PC-9 (cell line): ENCODE measurements around the gene GTF2H2C. TPM values are rescaled to one million over a fixed set of nuclear protein-coding genes. Genes with fewer than 3 reads are reported as not detected.

ENCODE experiments used
- BruUV-seq: library from RNA; stranded (reverse); fragments of 400-500 nt; replicated peaks from 2 replicates; lab custom pipeline; 2021; lab: Mats Ljungman, UMichigan
- CTCF ChIA-PET: fragments of 300-600 bp; sonication (Branson Sonifier 250); formaldehyde crosslinking; loops from one replicate; lab custom pipeline; 2022; ENCODE audit warnings: antibody characterized with exemption; lab: Charles Lee
- POLR2A ChIA-PET: fragments of 300-600 bp; sonication (Branson Sonifier 250); formaldehyde crosslinking; loops from one replicate; lab custom pipeline; 2022; ENCODE audit warnings: antibody characterized with exemption; ENCODE audit not compliant: unreplicated experiment; lab: Charles Lee
- DNase-seq, 2 experiments: peaks; one replicate each; pipeline versions ENCODE4 v3.0.0 to v3.0.0-alpha.2; 2015 to 2022; ENCODE audit warnings: mixed read lengths in 1 of 2
- H2AFZ ChIP-seq: fragments of 200-600 bp; sonication (generic); 2 replicates; pipeline ENCODE4 v1.8.1; 2017; ENCODE audit warnings: antibody characterized with exemption
- H3F3A ChIP-seq: fragments of 200-600 bp; sonication (generic); 2 replicates; pipeline ENCODE4 v1.8.1; 2017; ENCODE audit warnings: antibody characterized with exemption, mild to moderate bottlenecking, low read depth; ENCODE audit not compliant: insufficient read depth
- H3K27ac ChIP-seq: fragments of 200-600 bp; sonication (generic); 2 replicates; pipeline ENCODE4 v1.6.1; 2016; ENCODE audit warnings: mixed run types
- H3K27me3 ChIP-seq: fragments of 200-600 bp; sonication (generic); 2 replicates; pipeline ENCODE4 v1.6.1; 2016; ENCODE audit warnings: low read depth, mixed run types; ENCODE audit not compliant: insufficient read depth
- H3K36me3 ChIP-seq: fragments of 200-600 bp; sonication (generic); 2 replicates; pipeline ENCODE4 v1.6.1; 2016; ENCODE audit warnings: low read depth, mixed run types
- H3K4me1 ChIP-seq: fragments of 200-600 bp; sonication (generic); replicated peaks from 2 replicates; pipeline ENCODE4 v1.6.1; 2016; ENCODE audit warnings: mixed run types; ENCODE audit not compliant: insufficient read depth
- H3K4me2 ChIP-seq: fragments of 200-600 bp; sonication (generic); 2 replicates; pipeline ENCODE4 v1.6.1; 2017; ENCODE audit warnings: mixed run types
- H3K4me3 ChIP-seq: fragments of 200-600 bp; sonication (generic); 2 replicates; pipeline ENCODE4 v1.6.1; 2016; ENCODE audit warnings: mixed run types
- H3K79me2 ChIP-seq: fragments of 200-600 bp; sonication (generic); 2 replicates; pipeline ENCODE4 v1.6.1; 2017; ENCODE audit warnings: low read depth, mixed run types
- H3K9me2 ChIP-seq: fragments of 200-600 bp; sonication (generic); 2 replicates; pipeline ENCODE4 v1.8.1; 2017; ENCODE audit warnings: mild to moderate bottlenecking; ENCODE audit not compliant: insufficient read depth
- H3K9me3 ChIP-seq: fragments of 200-600 bp; sonication (generic); 2 replicates; pipeline ENCODE4 v1.8.1; 2016; ENCODE audit warnings: low read depth; ENCODE audit not compliant: insufficient read depth
- H4K20me1 ChIP-seq: fragments of 200-600 bp; sonication (generic); 2 replicates; pipeline ENCODE4 v1.8.1; 2017; ENCODE audit not compliant: insufficient read depth
- EZH2 ChIP-seq: fragments of 200-600 bp; sonication (generic); IDR thresholded peaks from 2 replicates; pipeline ENCODE4 v1.8.0; 2017; ENCODE audit warnings: antibody characterized with exemption, low read depth
- intact Hi-C: fragments of 100-400 bp; cut with micrococcal nuclease; formaldehyde crosslinking; loops from one replicate; pipeline ENCODE4 v1.10.0; 2022; ENCODE audit not compliant: unreplicated experiment
- total RNA-seq: library from RNA; stranded (reverse); gene quantifications from 2 replicates; pipeline ENCODE4 v1.2.3, GENCODE V29; 2021
- TF ChIP-seq, protein P1 (sequence below): fragments of 200-600 bp; sonication (generic); conservative IDR thresholded peaks from 2 replicates; pipeline ENCODE4 v1.6.1; 2017; ENCODE audit warnings: mixed run types, antibody characterized with exemption, mild to moderate bottlenecking, moderate library complexity

The GTF2H2C gene
- total RNA-seq, 1 experiment from 2014 or later, result 24.7 TPM

DNA sequence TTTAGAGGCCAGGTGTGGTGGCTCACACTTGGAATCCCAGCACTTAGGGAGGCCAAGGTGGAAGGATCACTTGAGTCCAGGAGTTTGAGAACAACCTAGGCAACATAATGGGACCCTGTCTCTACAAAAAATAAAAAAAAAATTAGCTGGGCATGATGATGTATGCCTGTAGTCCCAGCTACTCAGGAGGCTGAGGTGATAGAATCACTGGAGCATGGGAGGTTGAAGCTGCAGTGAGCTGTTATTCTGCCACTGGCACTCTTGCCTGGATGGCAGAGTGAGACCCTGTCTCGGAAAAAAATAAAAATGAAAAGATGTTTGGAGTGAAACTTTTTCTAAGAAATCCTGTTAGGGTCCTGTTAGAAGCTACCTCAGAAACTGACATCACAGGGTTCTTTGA, 43.2 kb upstream of the GTF2H2C start:
- Histone ChIP-seq H3K9me3 (no peaks in the 10 kb centered on the region), H3K4me2 (peak overlapping the region; percentile 77), H3K27me3 (no peaks in the 10 kb centered on the region), H3K79me2 (peaks cover 59% of the 10 kb centered on the region), H3K4me3 (peak overlapping the region; percentile 31; the same call in 1 of the 2 replicates), H3K27ac (peak overlapping the region; percentile 99), H3K36me3 (peaks cover 7% of the 10 kb centered on the region; the same call in 1 of the 2 replicates), H3K9me2 (no peaks in the 10 kb centered on the region), H2AFZ (no peak overlapping the region), H3K4me1 (peaks cover 83% of the 10 kb centered on the region), H3F3A (peaks cover 81% of the 10 kb centered on the region), H4K20me1 (no peaks in the 10 kb centered on the region)
- POLR2A ChIA-PET, result interaction anchor here (0.6 to 0.9 kb wide), 3 partner anchors 12 to 14 kb away, joined by 4 to 12 read pairs (median 5); no protein-coding TSS in a partner anchor
- CTCF ChIA-PET, result interaction anchor here (0.7 kb wide), 1 partner anchor 106 kb away, joined by 5 read pairs; no protein-coding TSS in a partner anchor
- no TSS peak for BruUV-seq
- intact Hi-C loops, result loop anchor here (2.0 kb wide), 2 partner anchors 14 to 24 kb away; partner anchors contain the start of gene OCLN
- DNase-seq, result no peak
- no peak for TF ChIP-seq EZH2
- TF ChIP-seq, protein P1, sequence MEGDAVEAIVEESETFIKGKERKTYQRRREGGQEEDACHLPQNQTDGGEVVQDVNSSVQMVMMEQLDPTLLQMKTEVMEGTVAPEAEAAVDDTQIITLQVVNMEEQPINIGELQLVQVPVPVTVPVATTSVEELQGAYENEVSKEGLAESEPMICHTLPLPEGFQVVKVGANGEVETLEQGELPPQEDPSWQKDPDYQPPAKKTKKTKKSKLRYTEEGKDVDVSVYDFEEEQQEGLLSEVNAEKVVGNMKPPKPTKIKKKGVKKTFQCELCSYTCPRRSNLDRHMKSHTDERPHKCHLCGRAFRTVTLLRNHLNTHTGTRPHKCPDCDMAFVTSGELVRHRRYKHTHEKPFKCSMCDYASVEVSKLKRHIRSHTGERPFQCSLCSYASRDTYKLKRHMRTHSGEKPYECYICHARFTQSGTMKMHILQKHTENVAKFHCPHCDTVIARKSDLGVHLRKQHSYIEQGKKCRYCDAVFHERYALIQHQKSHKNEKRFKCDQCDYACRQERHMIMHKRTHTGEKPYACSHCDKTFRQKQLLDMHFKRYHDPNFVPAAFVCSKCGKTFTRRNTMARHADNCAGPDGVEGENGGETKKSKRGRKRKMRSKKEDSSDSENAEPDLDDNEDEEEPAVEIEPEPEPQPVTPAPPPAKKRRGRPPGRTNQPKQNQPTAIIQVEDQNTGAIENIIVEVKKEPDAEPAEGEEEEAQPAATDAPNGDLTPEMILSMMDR, result no peak

DNA sequence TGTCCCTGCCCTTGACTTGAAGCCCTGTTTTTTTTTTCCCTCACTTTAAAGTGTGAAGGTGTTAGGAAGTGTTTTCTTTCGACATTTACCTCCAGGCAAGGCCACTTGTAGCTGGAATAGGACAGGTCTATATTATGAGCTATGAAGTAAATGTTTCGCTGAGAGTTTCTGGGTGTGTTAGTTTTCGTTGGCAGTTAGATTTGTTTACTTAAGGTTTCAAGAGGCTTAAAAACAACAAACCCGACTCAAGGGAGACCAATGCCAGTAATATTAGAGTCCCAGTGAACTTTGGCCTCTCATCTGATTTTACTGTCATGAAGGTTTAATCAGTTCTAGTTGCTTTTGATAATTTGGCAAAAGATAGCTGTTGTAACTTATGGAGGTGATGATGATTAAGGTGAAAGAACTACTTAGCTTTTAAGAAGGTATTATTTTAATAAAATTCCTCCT, 42.2 kb upstream of the GTF2H2C start:
- POLR2A ChIA-PET, result interaction anchor here (0.6 to 1.0 kb wide), 6 partner anchors 9 to 328 kb away, joined by 3 to 15 read pairs (median 4); no protein-coding TSS in a partner anchor

DNA sequence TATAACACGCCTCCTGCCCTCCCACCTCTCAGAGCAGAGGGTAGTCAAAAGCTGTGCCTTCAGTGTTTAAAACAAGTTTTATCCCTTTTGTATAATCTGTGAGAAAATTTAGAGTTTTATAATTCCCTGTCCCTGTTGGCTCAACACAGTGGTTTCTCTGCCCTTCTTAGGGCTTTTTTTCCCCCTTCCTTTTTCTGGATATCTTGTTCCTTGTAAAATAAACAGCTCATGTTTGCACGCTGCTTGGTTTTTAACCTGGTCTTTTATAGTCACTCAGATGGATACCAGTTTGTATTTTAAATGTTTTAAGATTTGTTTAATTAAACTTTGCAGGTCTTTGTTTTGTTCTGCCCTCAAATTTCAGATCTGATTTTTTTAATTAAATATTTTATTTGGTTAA, 40.7 kb upstream of the GTF2H2C start:
- peaks cover 66% of the 10 kb centered on the region for H3F3A ChIP-seq
- H2AFZ ChIP-seq, result no peak overlapping the region
- H3K36me3 ChIP-seq, result no peaks in the 10 kb centered on the region
- H3K79me2 ChIP-seq, result peaks cover 62% of the 10 kb centered on the region
- peak overlapping the region; percentile 77 for H3K4me2 ChIP-seq
- TF ChIP-seq, protein P1, result no peak
- TF ChIP-seq EZH2, result no peak
- no TSS peak for BruUV-seq
- intact Hi-C loops, result no loop called here
- no peak for DNase-seq
- H3K9me2 ChIP-seq, result no peaks in the 10 kb centered on the region
- H3K4me3 ChIP-seq, result no peak overlapping the region
- peaks cover 70% of the 10 kb centered on the region for H3K4me1 ChIP-seq
- peak overlapping the region; percentile 99 for H3K27ac ChIP-seq
- ChIA-PET POLR2A (no interaction called here), CTCF (interaction anchor here (0.5 kb wide), 1 partner anchor 426 kb away, joined by 5 read pairs; no protein-coding TSS in a partner anchor)
- no peaks in the 10 kb centered on the region for H4K20me1 ChIP-seq
- H3K9me3 ChIP-seq, result no peaks in the 10 kb centered on the region
- no peaks in the 10 kb centered on the region for H3K27me3 ChIP-seq

More for the DNA sequence above, 42.2 kb upstream of the GTF2H2C start:
- Histone ChIP-seq H2AFZ (no peak overlapping the region), H3K4me3 (no peak overlapping the region; the same call in 1 of the 2 replicates), H3K27ac (peak overlapping the region; percentile 99), H3K9me3 (no peaks in the 10 kb centered on the region), H3K4me1 (peaks cover 82% of the 10 kb centered on the region), H3K27me3 (no peaks in the 10 kb centered on the region), H3K36me3 (peaks cover 7% of the 10 kb centered on the region; the same call in 1 of the 2 replicates), H3K4me2 (peak overlapping the region; percentile 77), H3K9me2 (no peaks in the 10 kb centered on the region), H3F3A (peaks cover 78% of the 10 kb centered on the region), H4K20me1 (no peaks in the 10 kb centered on the region), H3K79me2 (peaks cover 62% of the 10 kb centered on the region)
- CTCF ChIA-PET, result no interaction called here
- BruUV-seq, result no TSS peak
- intact Hi-C loops, result loop anchor here (2.0 kb wide), 2 partner anchors 15 to 25 kb away; partner anchors contain the start of gene OCLN
- no peak for TF ChIP-seq EZH2
- TF ChIP-seq, protein P1, result no peak
- peak; percentile 52 to 98 for DNase-seq
